Measurements from ENCODE around the gene TEAD1. TPM values are rescaled to one million over a fixed set of nuclear protein-coding genes. Genes with fewer than 3 reads are reported as not detected.
A peak's percentile ranks its signal among the peaks of the same experiment; 100 is the strongest.

Gene TEAD1
- total RNA-seq, 6 experiments from 2014 or later = 218 to 252 (median 227) TPM

GRCh38 chr11:12744826-12745502, 70.7 kb downstream of the TEAD1 start:
- Mint-ChIP-seq H3K4me1 (ENCODE audit: low read depth) (peaks cover 74% of the 10 kb centered on the region), H3K36me3 (ENCODE audit: low read depth) (peaks cover 6% of the 10 kb centered on the region), H3K9me3 (no peaks in the 10 kb centered on the region), H3K27me3 (ENCODE audit: insufficient read depth) (peaks cover 4% of the 10 kb centered on the region), H3K27ac (peak overlapping the region; percentile 69), H3K4me3 (peak overlapping the region; percentile 25; the same call in 1 of the 2 replicates)
- no peak for TF ChIP-seq CTCF (IDR thresholded peaks at IDR 0.05)
- no peak for DNase-seq

- peak overlapping the region; percentile 24; the same call in 1 of the 2 replicates for H3K4me3 Mint-ChIP-seq
- no peak for TF ChIP-seq CTCF (IDR thresholded peaks at IDR 0.05)
- H3K4me1 Mint-ChIP-seq (ENCODE audit: low read depth) = peaks cover 78% of the 10 kb centered on the region
Measured at GRCh38 chr11:12745787-12746186, 71.6 kb downstream of the TEAD1 start.

GRCh38 chr11:12746593-12747097, 72.4 kb downstream of the TEAD1 start:
- no peak for TF ChIP-seq CTCF (IDR thresholded peaks at IDR 0.05)
- no peaks in the 10 kb centered on the region; the same call in 1 of the 2 replicates for H3K36me3 Mint-ChIP-seq (ENCODE audit: low read depth)
- DNase-seq = peak; percentile 53
- H3K9me3 Mint-ChIP-seq = no peaks in the 10 kb centered on the region
- peak overlapping the region; percentile 51 for H3K4me3 Mint-ChIP-seq
- peaks cover 4% of the 10 kb centered on the region for H3K27me3 Mint-ChIP-seq (ENCODE audit: insufficient read depth)
- peaks cover 80% of the 10 kb centered on the region for H3K4me1 Mint-ChIP-seq (ENCODE audit: low read depth)
- peak overlapping the region; percentile 63 for H3K27ac Mint-ChIP-seq

More at GRCh38 chr11:12745787-12746186, 71.6 kb downstream of the TEAD1 start:
- Mint-ChIP-seq H3K27me3 (ENCODE audit: insufficient read depth) (peaks cover 4% of the 10 kb centered on the region), H3K9me3 (no peaks in the 10 kb centered on the region), H3K36me3 (ENCODE audit: low read depth) (no peaks in the 10 kb centered on the region; the same call in 1 of the 2 replicates), H3K27ac (peak overlapping the region; percentile 45; the same call in 1 of the 2 replicates)
- no peak for DNase-seq

GRCh38 chr11:12748561-12748960, 74.3 kb downstream of the TEAD1 start:
- Mint-ChIP-seq H3K36me3 (ENCODE audit: low read depth) (no peaks in the 10 kb centered on the region), H3K27me3 (ENCODE audit: insufficient read depth) (peaks cover 4% of the 10 kb centered on the region; the same call in 1 of the 2 replicates), H3K4me1 (ENCODE audit: low read depth) (peaks cover 87% of the 10 kb centered on the region), H3K27ac (no peak overlapping the region), H3K9me3 (no peaks in the 10 kb centered on the region), H3K4me3 (no peak overlapping the region)
- no peak for TF ChIP-seq CTCF (IDR thresholded peaks at IDR 0.05)
- no peak for DNase-seq

GRCh38 chr11:12749442-12749841, 75.2 kb downstream of the TEAD1 start:
- peaks cover 87% of the 10 kb centered on the region for H3K4me1 Mint-ChIP-seq (ENCODE audit: low read depth)
- no peak overlapping the region for H3K4me3 Mint-ChIP-seq
- peaks cover 4% of the 10 kb centered on the region; the same call in 1 of the 2 replicates for H3K27me3 Mint-ChIP-seq (ENCODE audit: insufficient read depth)
- no peaks in the 10 kb centered on the region for H3K36me3 Mint-ChIP-seq (ENCODE audit: low read depth)
- no peak overlapping the region for H3K27ac Mint-ChIP-seq
- no peaks in the 10 kb centered on the region for H3K9me3 Mint-ChIP-seq
- no peak for DNase-seq
- TF ChIP-seq CTCF (IDR thresholded peaks at IDR 0.05) = no peak

Measured in HFFc6 (cell line).